WTC11 (cell line): ENCODE measurements around the gene INTS4. TPM values are rescaled to one million over a fixed set of nuclear protein-coding genes. Genes with fewer than 3 reads are reported as not detected.
"Not testable (repeated sequence)": the region's sequence is repeated elsewhere in the genome, so short reads cannot be mapped to it uniquely, and the experiment has no call there.

Experiments
- ATAC-seq: fragments of 200-7000 bp; cut with Tn5 transposase; 2 replicates; pipeline ENCODE4 v1.10.0; 2021; ENCODE audit warnings: mild to moderate bottlenecking, moderate library complexity
- CTCF ChIA-PET: fragments of 300-600 bp; sonication (Branson Sonifier 250); formaldehyde crosslinking; loops from one replicate; lab custom pipeline; 2021; ENCODE audit warnings: antibody characterized with exemption; lab: Charles Lee
- POLR2A ChIA-PET: fragments of 350-600 bp; sonication (Branson Sonifier 250); formaldehyde crosslinking; loops from one replicate; lab custom pipeline; 2021; ENCODE audit warnings: antibody characterized with exemption; lab: Charles Lee
- DNase-seq: peaks from one replicate; pipeline ENCODE4 v3.0.0; 2021; ENCODE audit warnings: low spot score
- H3K27ac Mint-ChIP-seq: 2 replicates; pipeline ENCODE4 v1.8.0; 2021; ENCODE audit warnings: mixed read lengths
- H3K27me3 Mint-ChIP-seq: 2 replicates; pipeline ENCODE4 v1.8.0; 2021; ENCODE audit warnings: low read depth, mild to moderate bottlenecking, moderate library complexity, mixed read lengths
- H3K36me3 Mint-ChIP-seq: 2 replicates; pipeline ENCODE4 v1.8.0; 2021; ENCODE audit warnings: mixed read lengths
- H3K4me1 Mint-ChIP-seq: 2 replicates; pipeline ENCODE4 v1.8.0; 2022; ENCODE audit warnings: mixed read lengths
- H3K4me3 Mint-ChIP-seq: 2 replicates; pipeline ENCODE4 v1.8.0; 2021; ENCODE audit warnings: mild to moderate bottlenecking, moderate library complexity, mixed read lengths
- H3K9me3 Mint-ChIP-seq: 2 replicates; pipeline ENCODE4 v1.8.0; 2021; ENCODE audit warnings: mixed read lengths
- CREM ChIP-seq: sonication (generic); formaldehyde crosslinking; IDR thresholded peaks from 2 replicates; pipeline ENCODE4 v1.8.1; 2022; ENCODE audit warnings: mild to moderate bottlenecking, missing genetic modification reagents, moderate library complexity
- ETV6 ChIP-seq: sonication (generic); formaldehyde crosslinking; IDR thresholded peaks from 2 replicates; pipeline ENCODE4 v1.8.1; 2022; ENCODE audit warnings: mild to moderate bottlenecking, missing genetic modification reagents
- GTF2I ChIP-seq: fragments of 250-450 bp; sonication (Bioruptor Pico); conservative IDR thresholded peaks from 2 replicates; pipeline ENCODE4 v1.4.0; 2021; ENCODE audit warnings: mild to moderate bottlenecking
- IRF2 ChIP-seq: sonication (generic); formaldehyde crosslinking; IDR thresholded peaks from 2 replicates; pipeline ENCODE4 v1.8.0; 2022; ENCODE audit warnings: low read depth, missing genetic modification reagents, borderline replicate concordance
- JAZF1 ChIP-seq: fragments of 250-450 bp; sonication (Bioruptor Pico); IDR thresholded peaks from 2 replicates; pipeline ENCODE4 v1.9.0; 2021; ENCODE audit warnings: moderate library complexity, mild to moderate bottlenecking, inconsistent platforms
- NFATC4 ChIP-seq: fragments of 250-450 bp; sonication (Bioruptor Pico); IDR thresholded peaks from 2 replicates; pipeline ENCODE4 v1.9.0; 2021; ENCODE audit warnings: mild to moderate bottlenecking
- RELA ChIP-seq: sonication (generic); formaldehyde crosslinking; IDR thresholded peaks from 2 replicates; pipeline ENCODE4 v1.8.1; 2022; ENCODE audit warnings: missing genetic modification reagents, mild to moderate bottlenecking, borderline replicate concordance
- SOX15 ChIP-seq: fragments of 250-450 bp; sonication (Bioruptor Pico); IDR thresholded peaks from 2 replicates; pipeline ENCODE4 v1.9.0; 2021; ENCODE audit warnings: mild to moderate bottlenecking
- SP1 ChIP-seq: sonication (generic); formaldehyde crosslinking; conservative IDR thresholded peaks from 2 replicates; pipeline ENCODE4 v1.8.1; 2022; ENCODE audit warnings: missing genetic modification reagents
- TEAD1 ChIP-seq: sonication (generic); formaldehyde crosslinking; IDR thresholded peaks from 2 replicates; pipeline ENCODE4 v1.8.0; 2022; ENCODE audit warnings: mild to moderate bottlenecking, missing genetic modification reagents
- TP53 ChIP-seq: sonication (generic); formaldehyde crosslinking; IDR thresholded peaks from 2 replicates; pipeline ENCODE4 v1.8.1; 2023; ENCODE audit warnings: mild to moderate bottlenecking, missing genetic modification reagents
- total RNA-seq: library from RNA; stranded (reverse); gene quantifications from 3 replicates; pipeline ENCODE4 v1.2.3, GENCODE V29; 2021
- TF ChIP-seq, protein P1 (sequence below): fragments of 200-600 bp; IDR thresholded peaks from 2 replicates; pipeline ENCODE4 v1.8.0; 2022; ENCODE audit warnings: antibody characterized with exemption
- TF ChIP-seq, protein P2 (sequence below): fragments of 250-450 bp; sonication (Bioruptor Pico); conservative IDR thresholded peaks from 2 replicates; pipeline ENCODE4 v1.9.0; 2021; ENCODE audit warnings: mild to moderate bottlenecking
- TF ChIP-seq, protein P3 (sequence below): sonication (generic); formaldehyde crosslinking; IDR thresholded peaks from 2 replicates; pipeline ENCODE4 v1.8.0; 2022; ENCODE audit warnings: mild to moderate bottlenecking, missing genetic modification reagents
- TF ChIP-seq, protein P4 (sequence below): sonication (generic); formaldehyde crosslinking; IDR thresholded peaks from 2 replicates; pipeline ENCODE4 v1.8.1; 2022; ENCODE audit warnings: mild to moderate bottlenecking, moderate library complexity, missing genetic modification reagents
- TF ChIP-seq, protein P5 (sequence below): sonication (generic); formaldehyde crosslinking; IDR thresholded peaks from 2 replicates; pipeline ENCODE4 v1.8.1; 2022; ENCODE audit warnings: low read depth, missing genetic modification reagents, borderline replicate concordance
- TF ChIP-seq, protein P6 (sequence below): sonication (generic); formaldehyde crosslinking; IDR thresholded peaks from 2 replicates; pipeline ENCODE4 v1.8.1; 2022; ENCODE audit warnings: missing genetic modification reagents, borderline replicate concordance

INTS4 gene
- total RNA-seq, 1 experiment from 2014 or later: 34.2 TPM

DNA sequence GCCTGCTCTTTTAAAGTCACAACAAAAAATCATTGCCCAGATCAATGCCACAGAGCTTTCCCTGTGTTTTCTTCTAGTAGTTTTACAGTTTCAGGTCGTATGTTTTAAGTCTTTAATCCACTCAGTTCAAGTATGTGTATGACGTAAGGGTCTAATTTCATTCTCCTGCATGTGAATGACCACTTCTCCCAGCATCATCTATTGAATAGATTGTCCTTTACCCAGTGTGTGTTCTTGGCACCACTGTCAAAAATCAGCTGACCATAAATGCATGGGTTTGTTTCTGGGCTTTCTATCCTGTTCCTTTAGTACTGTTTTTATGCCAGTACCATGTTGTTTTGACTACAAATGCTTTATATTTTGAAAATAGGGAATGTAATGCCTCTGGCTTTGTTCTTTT is 28.1 kb downstream of the INTS4 start (continued):
- TF ChIP-seq, protein P1, sequence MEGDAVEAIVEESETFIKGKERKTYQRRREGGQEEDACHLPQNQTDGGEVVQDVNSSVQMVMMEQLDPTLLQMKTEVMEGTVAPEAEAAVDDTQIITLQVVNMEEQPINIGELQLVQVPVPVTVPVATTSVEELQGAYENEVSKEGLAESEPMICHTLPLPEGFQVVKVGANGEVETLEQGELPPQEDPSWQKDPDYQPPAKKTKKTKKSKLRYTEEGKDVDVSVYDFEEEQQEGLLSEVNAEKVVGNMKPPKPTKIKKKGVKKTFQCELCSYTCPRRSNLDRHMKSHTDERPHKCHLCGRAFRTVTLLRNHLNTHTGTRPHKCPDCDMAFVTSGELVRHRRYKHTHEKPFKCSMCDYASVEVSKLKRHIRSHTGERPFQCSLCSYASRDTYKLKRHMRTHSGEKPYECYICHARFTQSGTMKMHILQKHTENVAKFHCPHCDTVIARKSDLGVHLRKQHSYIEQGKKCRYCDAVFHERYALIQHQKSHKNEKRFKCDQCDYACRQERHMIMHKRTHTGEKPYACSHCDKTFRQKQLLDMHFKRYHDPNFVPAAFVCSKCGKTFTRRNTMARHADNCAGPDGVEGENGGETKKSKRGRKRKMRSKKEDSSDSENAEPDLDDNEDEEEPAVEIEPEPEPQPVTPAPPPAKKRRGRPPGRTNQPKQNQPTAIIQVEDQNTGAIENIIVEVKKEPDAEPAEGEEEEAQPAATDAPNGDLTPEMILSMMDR: no peak
- TF ChIP-seq CREM (CRISPR knock-in tag): no peak
- no peak for TF ChIP-seq JAZF1 (CRISPR knock-in tag)
- TF ChIP-seq, protein P2, sequence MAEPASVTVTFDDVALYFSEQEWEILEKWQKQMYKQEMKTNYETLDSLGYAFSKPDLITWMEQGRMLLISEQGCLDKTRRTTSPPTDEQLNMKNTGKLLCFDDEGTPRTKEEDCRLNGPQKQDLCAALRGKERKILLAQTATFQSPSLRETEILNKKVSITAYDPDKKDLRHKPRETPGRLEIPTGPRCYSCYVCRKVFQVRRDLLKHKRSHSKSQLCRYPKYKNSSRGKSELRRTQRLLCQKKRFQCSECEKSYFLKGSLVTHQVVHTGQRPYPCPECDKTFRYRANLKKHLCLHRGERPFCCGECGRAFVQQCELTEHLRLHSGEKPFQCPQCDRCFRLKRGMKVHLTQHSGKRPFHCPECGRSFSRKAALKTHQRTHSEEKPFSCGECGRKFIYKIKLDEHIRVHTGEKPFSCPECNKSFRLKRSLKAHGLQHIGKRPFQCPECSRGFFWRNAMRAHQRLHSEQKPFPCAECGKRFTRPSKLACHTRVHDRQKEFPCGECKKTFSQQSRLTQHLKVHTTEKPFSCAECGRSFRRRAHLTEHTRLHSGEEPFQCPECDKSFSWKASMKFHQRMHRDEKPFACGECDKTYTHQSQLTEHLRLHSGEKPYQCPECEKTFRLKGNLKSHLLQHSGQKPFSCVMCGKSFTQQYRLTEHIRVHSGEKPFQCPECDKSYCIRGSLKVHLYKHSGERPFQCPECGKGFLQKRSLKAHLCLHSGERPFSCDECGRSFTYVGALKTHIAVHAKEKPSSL: no peak

DNA sequence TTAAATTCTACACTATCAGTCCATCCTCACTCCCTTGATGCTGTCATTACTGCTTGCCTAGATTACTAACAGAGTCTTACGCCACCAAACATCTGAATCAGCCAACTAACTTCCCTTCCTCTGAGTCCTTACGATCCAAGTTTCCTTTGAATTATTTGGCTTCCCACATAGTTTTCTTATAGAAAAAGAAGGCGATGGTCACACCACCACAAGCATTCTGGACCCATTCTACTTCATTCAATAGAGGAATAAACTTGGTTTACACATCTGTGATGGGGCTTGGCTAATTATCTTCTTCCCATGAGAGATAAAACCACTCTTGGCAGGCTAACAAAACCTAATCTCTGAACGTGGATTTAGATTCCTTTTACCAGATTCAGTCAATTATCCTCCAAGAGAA is 35.0 kb downstream of the INTS4 start:
- ChIA-PET CTCF (interaction anchor here (0.6 kb wide), 1 partner anchor 145 kb away, joined by 3 read pairs; no protein-coding TSS in a partner anchor), POLR2A (no interaction called here)
- Mint-ChIP-seq H3K4me3 (no peak overlapping the region), H3K4me1 (no peaks in the 10 kb centered on the region), H3K9me3 (peaks cover 2% of the 10 kb centered on the region; the same call in 1 of the 2 replicates), H3K36me3 (peaks cover 26% of the 10 kb centered on the region), H3K27ac (no peak overlapping the region), H3K27me3 (no peaks in the 10 kb centered on the region)
- TF ChIP-seq, protein P3, sequence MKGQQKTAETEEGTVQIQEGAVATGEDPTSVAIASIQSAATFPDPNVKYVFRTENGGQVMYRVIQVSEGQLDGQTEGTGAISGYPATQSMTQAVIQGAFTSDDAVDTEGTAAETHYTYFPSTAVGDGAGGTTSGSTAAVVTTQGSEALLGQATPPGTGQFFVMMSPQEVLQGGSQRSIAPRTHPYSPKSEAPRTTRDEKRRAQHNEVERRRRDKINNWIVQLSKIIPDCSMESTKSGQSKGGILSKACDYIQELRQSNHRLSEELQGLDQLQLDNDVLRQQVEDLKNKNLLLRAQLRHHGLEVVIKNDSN (CRISPR knock-in tag): no peak
- TF ChIP-seq, protein P4, sequence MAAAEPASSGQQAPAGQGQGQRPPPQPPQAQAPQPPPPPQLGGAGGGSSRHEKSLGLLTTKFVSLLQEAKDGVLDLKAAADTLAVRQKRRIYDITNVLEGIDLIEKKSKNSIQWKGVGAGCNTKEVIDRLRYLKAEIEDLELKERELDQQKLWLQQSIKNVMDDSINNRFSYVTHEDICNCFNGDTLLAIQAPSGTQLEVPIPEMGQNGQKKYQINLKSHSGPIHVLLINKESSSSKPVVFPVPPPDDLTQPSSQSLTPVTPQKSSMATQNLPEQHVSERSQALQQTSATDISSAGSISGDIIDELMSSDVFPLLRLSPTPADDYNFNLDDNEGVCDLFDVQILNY (CRISPR knock-in tag): no peak
- no peak for TF ChIP-seq CREM (CRISPR knock-in tag)
- TF ChIP-seq ETV6 (CRISPR knock-in tag): no peak
- TF ChIP-seq, protein P5, sequence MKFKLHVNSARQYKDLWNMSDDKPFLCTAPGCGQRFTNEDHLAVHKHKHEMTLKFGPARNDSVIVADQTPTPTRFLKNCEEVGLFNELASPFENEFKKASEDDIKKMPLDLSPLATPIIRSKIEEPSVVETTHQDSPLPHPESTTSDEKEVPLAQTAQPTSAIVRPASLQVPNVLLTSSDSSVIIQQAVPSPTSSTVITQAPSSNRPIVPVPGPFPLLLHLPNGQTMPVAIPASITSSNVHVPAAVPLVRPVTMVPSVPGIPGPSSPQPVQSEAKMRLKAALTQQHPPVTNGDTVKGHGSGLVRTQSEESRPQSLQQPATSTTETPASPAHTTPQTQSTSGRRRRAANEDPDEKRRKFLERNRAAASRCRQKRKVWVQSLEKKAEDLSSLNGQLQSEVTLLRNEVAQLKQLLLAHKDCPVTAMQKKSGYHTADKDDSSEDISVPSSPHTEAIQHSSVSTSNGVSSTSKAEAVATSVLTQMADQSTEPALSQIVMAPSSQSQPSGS: no peak
- no peak for TF ChIP-seq TP53 (CRISPR knock-in tag)
- TF ChIP-seq, protein P6, sequence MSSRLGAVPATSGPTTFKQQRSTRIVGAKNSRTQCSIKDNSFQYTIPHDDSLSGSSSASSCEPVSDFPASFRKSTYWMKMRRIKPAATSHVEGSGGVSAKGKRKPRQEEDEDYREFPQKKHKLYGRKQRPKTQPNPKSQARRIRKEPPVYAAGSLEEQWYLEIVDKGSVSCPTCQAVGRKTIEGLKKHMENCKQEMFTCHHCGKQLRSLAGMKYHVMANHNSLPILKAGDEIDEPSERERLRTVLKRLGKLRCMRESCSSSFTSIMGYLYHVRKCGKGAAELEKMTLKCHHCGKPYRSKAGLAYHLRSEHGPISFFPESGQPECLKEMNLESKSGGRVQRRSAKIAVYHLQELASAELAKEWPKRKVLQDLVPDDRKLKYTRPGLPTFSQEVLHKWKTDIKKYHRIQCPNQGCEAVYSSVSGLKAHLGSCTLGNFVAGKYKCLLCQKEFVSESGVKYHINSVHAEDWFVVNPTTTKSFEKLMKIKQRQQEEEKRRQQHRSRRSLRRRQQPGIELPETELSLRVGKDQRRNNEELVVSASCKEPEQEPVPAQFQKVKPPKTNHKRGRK (CRISPR knock-in tag): no peak
- TF ChIP-seq TEAD1 (CRISPR knock-in tag): no peak
- no peak for TF ChIP-seq SP1 (CRISPR knock-in tag)
- TF ChIP-seq NFATC4: no peak
- no peak for TF ChIP-seq GTF2I (CRISPR knock-in tag)
- no peak for TF ChIP-seq IRF2
- no peak for TF ChIP-seq SOX15 (CRISPR knock-in tag)
- TF ChIP-seq, protein P2: no peak
- no peak for TF ChIP-seq RELA (CRISPR knock-in tag)
- no peak for DNase-seq
- ATAC-seq: no peak

DNA sequence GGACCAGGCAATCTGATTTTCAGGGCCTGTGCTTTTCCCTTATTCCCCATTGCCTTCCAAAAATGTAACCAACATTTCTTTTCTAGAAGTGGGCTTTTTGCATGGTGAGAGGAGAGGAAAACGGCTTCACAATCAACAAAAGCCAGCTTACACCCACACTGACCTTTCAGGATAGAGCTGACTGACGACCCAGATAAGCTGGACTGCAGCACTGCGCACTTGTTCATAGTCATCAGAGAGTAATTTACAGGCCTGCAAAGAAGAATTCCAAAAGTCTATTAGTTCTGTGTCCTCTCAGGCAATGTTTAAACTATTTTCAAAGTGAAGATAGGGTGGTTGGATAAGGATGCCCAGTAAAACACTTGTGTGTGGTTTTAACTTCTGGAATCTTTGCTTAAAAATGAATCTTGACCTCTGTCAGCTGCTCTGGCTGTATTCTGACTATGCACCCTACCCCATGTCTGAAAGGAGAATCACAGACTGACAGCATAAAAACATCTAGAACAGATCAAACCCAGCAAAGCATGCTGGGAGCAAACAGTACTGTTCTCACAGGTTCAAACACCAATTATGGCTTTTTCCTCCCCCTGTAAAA is 35.8 kb downstream of the INTS4 start:
- POLR2A ChIA-PET, H3K4me1 Mint-ChIP-seq, H3K9me3 Mint-ChIP-seq, DNase-seq, H3K4me3 Mint-ChIP-seq, H3K27me3 Mint-ChIP-seq, H3K27ac Mint-ChIP-seq, ATAC-seq: not testable (repeated sequence)
- CTCF ChIA-PET: interaction anchor here (0.6 kb wide), 1 partner anchor 146 kb away, joined by 3 read pairs; no protein-coding TSS in a partner anchor
- peaks cover 32% of the 10 kb centered on the region for H3K36me3 Mint-ChIP-seq

DNA sequence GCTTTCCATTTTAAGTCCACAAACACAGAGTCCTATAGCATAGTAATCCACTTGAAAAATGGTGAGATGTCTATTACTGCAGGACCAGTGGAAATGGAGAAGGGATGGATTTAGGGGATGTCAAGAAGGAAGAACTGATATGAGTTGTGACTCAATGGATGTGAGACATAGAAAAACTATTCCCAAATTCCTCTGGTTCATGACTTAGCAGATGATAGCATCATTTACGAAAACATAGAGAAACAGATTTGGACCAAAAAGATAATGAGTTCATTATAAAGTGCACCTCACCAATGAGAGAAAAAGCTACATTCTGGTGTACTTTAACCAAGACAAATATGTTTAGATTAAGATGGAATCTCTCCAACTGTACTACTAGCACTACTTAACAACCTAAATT is 51.2 kb downstream of the INTS4 start:
- ATAC-seq, POLR2A ChIA-PET, H3K4me3 Mint-ChIP-seq, H3K9me3 Mint-ChIP-seq, CTCF ChIA-PET, H3K27ac Mint-ChIP-seq, H3K36me3 Mint-ChIP-seq, H3K4me1 Mint-ChIP-seq, DNase-seq, H3K27me3 Mint-ChIP-seq: not testable (repeated sequence)

DNA sequence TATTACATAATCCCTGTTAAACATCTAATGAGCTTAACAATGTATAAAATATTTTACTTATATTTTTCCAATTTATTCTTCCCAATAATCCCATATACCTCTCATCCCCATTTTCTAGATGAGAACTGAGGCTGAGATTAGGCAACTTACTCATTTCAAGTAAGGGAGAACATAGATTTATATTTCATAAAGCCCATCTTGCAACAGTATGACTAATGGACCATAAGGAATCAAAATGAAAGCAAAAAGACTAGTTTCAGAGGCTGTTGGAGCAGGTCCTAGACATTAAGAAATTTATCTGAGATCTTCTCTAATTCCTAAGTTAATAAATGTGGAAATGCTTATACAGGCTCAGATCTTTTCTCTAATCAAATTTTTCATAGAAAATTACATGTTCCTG is 52.0 kb downstream of the INTS4 start:
- H3K36me3 Mint-ChIP-seq, DNase-seq, H3K27me3 Mint-ChIP-seq, H3K9me3 Mint-ChIP-seq, H3K27ac Mint-ChIP-seq, CTCF ChIA-PET, H3K4me3 Mint-ChIP-seq, ATAC-seq, H3K4me1 Mint-ChIP-seq, POLR2A ChIA-PET: not testable (repeated sequence)
